Head of caudate nucleus (tissue), 42 donors: ENCODE data around the gene COL4A1.

Source experiments
- DNase-seq, 42 donors: peaks; one replicate each; pipeline versions ENCODE4 v3.0.0 to v3.0.0-alpha.2; 2020 to 2021; ENCODE audit warnings: mixed read lengths in 7 of 42
- intact Hi-C: fragments of 100-400 bp; cut with DNase I; formaldehyde crosslinking; loops from one replicate; pipeline ENCODE4 v1.15.0; 2022

The COL4A1 gene

GRCh38 chr13:110173247-110173818 is 133.6 kb downstream of the COL4A1 start:
- no peak for DNase-seq
- intact Hi-C loops: no loop called here

DNA sequence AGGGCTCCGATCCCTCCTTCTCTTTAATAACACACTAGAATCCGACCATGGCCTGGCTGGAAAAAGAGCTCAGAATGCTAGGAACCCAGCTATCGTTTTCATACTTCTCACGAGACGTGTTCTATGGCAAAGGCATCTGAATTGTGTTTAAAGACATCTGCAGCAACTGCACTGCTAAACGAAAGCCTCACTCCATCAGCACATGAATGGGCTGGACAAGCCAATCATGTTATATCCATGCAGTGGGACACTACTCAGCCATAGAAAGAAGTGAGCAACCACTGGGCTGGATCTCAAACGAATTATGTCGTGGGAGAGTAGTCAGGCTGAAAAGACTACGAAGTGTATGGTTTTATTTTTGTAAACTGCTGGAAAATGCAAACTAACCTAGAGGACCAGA is 136.1 kb downstream of the COL4A1 start:
- DNase-seq: no peak
- intact Hi-C loops: no loop called here

DNA sequence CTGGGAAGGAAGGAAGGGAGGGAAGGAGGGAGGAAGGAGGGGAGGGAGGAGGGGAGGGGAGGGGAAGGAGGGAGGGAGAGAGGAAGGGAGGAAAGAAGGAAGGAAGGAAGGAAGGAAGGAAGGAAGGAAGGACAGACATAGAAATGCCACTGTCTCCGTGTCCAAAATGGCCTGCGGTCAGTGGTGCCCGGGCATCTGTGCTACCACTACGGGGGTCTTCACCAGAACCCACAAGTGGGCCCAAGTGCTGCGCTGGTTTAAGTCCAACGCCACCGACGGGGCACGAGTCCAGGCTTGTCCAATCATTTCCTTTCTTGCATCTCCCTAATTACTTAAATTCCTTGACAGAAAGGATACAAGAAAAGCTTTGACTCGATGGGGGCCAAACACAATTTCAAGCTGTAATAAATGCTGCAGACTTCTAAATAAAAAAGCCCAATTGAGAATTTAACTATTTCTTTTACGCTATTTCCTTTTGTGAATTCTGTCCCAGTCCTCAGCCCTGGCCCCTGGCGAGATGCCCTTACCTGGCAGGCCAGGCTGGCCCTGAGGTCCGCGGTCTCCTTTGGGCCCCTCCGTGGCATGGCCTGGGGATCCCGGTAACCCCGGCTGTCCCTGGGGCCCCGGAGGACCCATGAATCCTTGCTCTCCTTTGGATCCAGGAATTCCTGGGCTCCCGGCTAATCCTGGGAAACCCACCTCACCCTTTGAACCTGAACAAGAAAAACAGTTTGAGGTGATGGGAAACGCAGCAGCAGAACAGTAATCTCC is 136.8 kb downstream of the COL4A1 start:
- intact Hi-C loops: no loop called here

GRCh38 chr13:110168999-110169933 is 137.7 kb downstream of the COL4A1 start:
- DNase-seq: no peak
- intact Hi-C loops: no loop called here

More for the DNA sequence above, 136.8 kb downstream of the COL4A1 start:
- no peak for DNase-seq

DNA sequence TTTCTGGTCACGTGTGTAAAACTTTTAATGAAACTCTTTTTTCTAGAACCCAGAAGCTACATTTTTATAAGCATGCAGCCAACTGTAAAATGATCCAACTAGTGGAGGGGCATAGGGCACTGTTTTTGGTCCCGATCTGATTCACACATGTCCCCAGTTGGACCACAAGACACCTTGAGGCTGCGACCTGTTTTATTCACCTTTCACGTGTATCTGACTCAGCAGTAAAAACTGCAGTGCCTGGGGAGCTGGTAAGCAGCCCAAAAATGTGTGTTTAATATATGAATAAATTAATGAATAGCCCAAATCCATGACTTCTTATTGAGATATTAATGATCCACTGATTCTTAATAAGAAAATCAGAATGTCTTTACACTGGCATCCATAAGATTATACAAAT is 140.4 kb downstream of the COL4A1 start:
- peak in 1 of 42 donors; percentile 2 for DNase-seq
- intact Hi-C loops: no loop called here

GRCh38 chr13:110164706-110165105 is 142.3 kb downstream of the COL4A1 start:
- DNase-seq: peak in 1 of 42 donors; percentile 20
- intact Hi-C loops: no loop called here

- intact Hi-C loops: no loop called here
- DNase-seq: no peak
Observed at GRCh38 chr13:110162866-110163658, 143.9 kb downstream of the COL4A1 start.

DNA sequence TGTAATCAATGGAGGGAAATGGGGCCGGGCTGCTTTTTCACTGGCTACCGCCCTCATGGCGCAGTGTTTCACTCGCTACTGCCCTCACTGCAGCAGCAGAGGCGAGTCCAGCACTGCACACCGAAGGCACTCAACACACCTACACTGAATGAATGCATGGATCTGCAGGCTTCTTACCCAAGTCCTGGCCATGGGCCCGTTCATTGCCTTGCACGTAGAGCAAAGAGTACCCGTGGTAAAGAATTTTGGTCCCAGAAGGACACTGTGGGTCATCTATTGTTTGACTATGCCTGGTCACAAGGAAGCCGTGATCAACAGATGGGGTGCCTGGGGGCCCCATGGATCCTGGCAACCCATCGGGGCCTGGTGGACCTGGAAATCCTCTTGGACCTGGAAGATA is 144.9 kb downstream of the COL4A1 start:
- DNase-seq: no peak

GRCh38 chr13:110161112-110161882 is 145.7 kb downstream of the COL4A1 start:
- intact Hi-C loops: no loop called here
- DNase-seq: no peak

More for the DNA sequence above, 144.9 kb downstream of the COL4A1 start:
- intact Hi-C loops: no loop called here

DNA sequence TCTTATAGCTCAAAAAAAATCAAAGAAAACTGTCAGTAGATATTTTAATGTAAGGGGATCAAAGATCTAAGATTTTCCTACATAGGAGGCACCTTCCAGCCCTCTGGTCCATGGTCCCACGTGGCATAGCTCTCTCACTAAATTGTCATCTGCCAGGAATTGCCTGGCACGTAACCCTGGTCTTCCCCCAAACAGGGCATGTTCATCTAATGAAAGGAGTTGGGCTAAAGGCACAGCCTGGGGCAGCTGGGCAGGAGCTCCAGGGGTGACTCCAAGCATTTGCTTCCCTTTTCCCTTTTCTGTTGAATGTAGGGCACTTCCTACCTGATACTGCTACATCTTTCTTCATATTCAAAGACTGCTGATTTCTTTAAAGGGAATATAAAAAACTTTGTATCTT is 148.7 kb downstream of the COL4A1 start:
- peak in 1 of 42 donors; percentile 60 for DNase-seq
- intact Hi-C loops: no loop called here

GRCh38 chr13:110157718-110158117 is 149.2 kb downstream of the COL4A1 start:
- intact Hi-C loops: no loop called here

GRCh38 chr13:110156301-110157049 is 150.5 kb downstream of the COL4A1 start:
- intact Hi-C loops: no loop called here
- no peak for DNase-seq

More at GRCh38 chr13:110157718-110158117, 149.2 kb downstream of the COL4A1 start:
- no peak for DNase-seq

DNA sequence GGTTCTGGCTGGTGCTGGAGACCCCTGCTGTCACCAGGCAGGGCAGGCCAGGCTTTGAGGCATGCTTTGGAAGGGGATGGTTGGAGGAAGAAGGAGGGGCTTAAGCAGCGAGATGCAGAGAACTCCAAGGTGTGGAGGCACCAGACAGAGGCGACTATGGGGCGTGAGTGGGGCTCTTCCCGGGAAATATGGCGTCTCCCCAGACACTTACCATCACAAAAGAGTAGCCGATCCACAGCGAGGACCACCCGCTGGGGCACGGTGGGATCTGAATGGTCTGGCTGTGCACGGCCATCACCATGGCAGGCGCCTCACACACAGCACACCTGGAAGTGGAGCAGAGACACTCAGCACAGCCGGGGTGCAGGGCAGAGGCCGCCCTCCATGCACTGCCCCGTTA is 151.9 kb downstream of the COL4A1 start:
- DNase-seq: no peak
- intact Hi-C loops: no loop called here

GRCh38 chr13:110154410-110154933 is 152.5 kb downstream of the COL4A1 start:
- intact Hi-C loops: no loop called here
- no peak for DNase-seq

DNA sequence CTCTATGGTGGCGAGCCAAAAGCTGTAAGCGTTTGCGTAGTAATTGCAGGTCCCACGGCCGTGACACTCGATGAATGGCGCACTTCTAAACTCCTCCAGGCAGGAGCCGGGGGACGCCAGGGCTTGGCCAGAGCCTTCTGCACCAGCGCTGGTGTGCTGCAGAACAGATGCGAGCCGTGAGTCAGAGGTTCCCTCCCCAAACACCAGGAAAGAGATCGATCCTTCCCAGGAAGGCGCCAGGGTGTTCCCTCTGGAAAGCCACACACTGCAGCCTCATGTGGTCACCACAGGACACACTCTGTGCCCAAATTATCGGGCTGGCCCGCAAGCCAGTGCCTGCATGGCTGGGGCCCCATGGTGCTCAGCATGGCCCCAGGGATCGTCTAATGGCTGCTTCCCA is 154.6 kb downstream of the COL4A1 start:
- no peak for DNase-seq
- intact Hi-C loops: no loop called here

- intact Hi-C loops: no loop called here
- peak in 5 of 42 donors; percentile 31 to 46 (median 35) for DNase-seq
Observed at GRCh38 chr13:110151462-110151861, 155.5 kb downstream of the COL4A1 start.

- no peak for DNase-seq
- intact Hi-C loops: no loop called here
Observed at GRCh38 chr13:110150384-110151101, 156.4 kb downstream of the COL4A1 start.
